ENCODE results near the gene C4BPA.

The C4BPA gene

GRCh38 chr1:207089627-207090355, 14.2 kb upstream of the C4BPA start:
- H3K36me3 ChIP-seq (replicated peaks) = no peaks in the 10 kb centered on the region
- no peaks in the 10 kb centered on the region for H3K27me3 ChIP-seq (replicated peaks)
- no peak overlapping the region for H3K27ac ChIP-seq
- no peak overlapping the region for H3K4me3 ChIP-seq (ENCODE audit: low read depth, low read length)
- in situ Hi-C loops (cut with HindIII; ENCODE audit: low pct_ligation_motif_present, low sequenced_read_pairs) = loop anchor here (25.0 kb wide), 1 partner anchor 323 kb away; no protein-coding TSS in a partner anchor
- no peak for DNase-seq
- TF ChIP-seq CTCF (IDR thresholded peaks at IDR 0.05; ENCODE audit: low read depth, low read length, missing control alignments) = no peak

GRCh38 chr1:207091200-207091908, 12.7 kb upstream of the C4BPA start:
- no peak overlapping the region for H3K4me3 ChIP-seq (ENCODE audit: low read depth, low read length)
- in situ Hi-C loops (cut with HindIII; ENCODE audit: low pct_ligation_motif_present, low sequenced_read_pairs) = loop anchor here (25.0 kb wide), 1 partner anchor 321 kb away; no protein-coding TSS in a partner anchor

DNA sequence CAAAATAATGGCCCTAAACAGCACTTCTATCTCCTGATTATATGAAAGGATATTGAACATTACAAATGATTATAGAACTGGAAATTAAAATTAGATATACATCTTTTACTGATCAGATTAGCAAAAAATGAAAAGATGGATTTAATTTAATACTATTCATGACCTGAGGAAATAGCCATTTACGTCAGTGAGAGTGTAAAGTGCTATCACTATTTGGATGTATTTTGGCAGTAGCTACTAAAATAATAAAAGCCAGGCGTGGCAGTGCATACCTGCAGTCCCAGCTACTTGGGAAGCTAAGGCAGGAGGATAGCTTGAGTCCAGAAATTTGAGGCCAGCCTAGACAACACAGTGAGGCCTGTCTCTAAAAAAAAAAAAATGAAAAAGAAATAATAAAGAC, 10.1 kb upstream of the C4BPA start:
- Histone ChIP-seq H3K36me3 (replicated peaks) (no peaks in the 10 kb centered on the region), H3K27me3 (replicated peaks) (no peaks in the 10 kb centered on the region), H3K4me3 (ENCODE audit: low read depth, low read length) (no peak overlapping the region), H3K27ac (no peak overlapping the region)
- no peak for TF ChIP-seq CTCF (IDR thresholded peaks at IDR 0.05; ENCODE audit: low read depth, low read length, missing control alignments)
- DNase-seq = no peak
- in situ Hi-C loops (cut with HindIII; ENCODE audit: low pct_ligation_motif_present, low sequenced_read_pairs) = loop anchor here (25.0 kb wide), 1 partner anchor 318 kb away; no protein-coding TSS in a partner anchor

More at GRCh38 chr1:207091200-207091908, 12.7 kb upstream of the C4BPA start:
- no peak overlapping the region for H3K27ac ChIP-seq
- no peaks in the 10 kb centered on the region for H3K27me3 ChIP-seq (replicated peaks)
- no peak for DNase-seq
- no peak for TF ChIP-seq CTCF (IDR thresholded peaks at IDR 0.05; ENCODE audit: low read depth, low read length, missing control alignments)
- no peaks in the 10 kb centered on the region for H3K36me3 ChIP-seq (replicated peaks)

DNA sequence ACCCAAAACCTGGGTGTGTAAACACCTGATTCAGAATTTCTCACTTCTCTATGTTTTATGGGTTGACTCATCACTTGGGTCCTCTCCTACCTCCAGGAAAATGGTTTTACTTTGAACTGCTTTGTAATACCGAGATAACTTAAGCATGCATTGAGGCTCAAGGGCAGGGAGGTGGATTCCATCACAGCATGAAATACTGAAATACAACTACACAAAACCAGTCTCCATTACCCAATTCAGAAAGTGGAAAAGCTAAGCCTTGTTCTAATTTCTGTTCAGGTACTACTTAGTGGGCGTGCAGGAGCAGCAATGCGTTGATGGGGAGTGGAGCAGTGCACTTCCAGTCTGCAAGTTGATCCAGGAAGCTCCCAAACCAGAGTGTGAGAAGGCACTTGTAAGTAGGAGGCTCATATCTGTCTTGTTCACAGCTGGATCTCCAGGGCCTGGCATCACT, 6.1 kb upstream of the C4BPA start:
- Histone ChIP-seq H3K4me3 (ENCODE audit: low read depth, low read length) (no peak overlapping the region), H3K27ac (no peak overlapping the region), H3K36me3 (replicated peaks) (no peaks in the 10 kb centered on the region), H3K27me3 (replicated peaks) (no peaks in the 10 kb centered on the region)
- no peak for TF ChIP-seq CTCF (IDR thresholded peaks at IDR 0.05; ENCODE audit: low read depth, low read length, missing control alignments)
- no peak for DNase-seq
- in situ Hi-C loops (cut with HindIII; ENCODE audit: low pct_ligation_motif_present, low sequenced_read_pairs) = loop anchor here (25.0 kb wide), 1 partner anchor 314 kb away; no protein-coding TSS in a partner anchor

DNA sequence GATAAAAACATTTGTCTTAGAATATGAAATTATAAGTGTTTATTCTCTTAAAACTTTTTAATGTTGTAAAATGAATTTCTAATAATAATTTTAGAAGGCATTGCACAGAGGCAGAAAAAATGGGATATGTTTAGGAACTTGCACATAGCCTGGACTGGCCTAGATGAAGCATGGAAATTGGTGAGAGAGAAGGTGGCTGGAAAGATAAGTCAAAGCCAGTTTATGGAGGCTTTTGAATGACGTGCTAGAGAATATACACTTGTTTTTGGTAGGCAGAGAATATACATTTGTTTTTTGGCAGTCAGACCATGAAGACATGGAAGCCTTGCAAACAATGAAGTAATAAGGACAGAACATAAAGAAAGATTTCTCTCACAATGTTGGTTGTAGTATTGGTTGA, 2.3 kb upstream of the C4BPA start:
- H3K27me3 ChIP-seq (replicated peaks) = no peaks in the 10 kb centered on the region
- no peak for TF ChIP-seq CTCF (IDR thresholded peaks at IDR 0.05; ENCODE audit: low read depth, low read length, missing control alignments)
- H3K4me3 ChIP-seq (ENCODE audit: low read depth, low read length) = no peak overlapping the region
- H3K27ac ChIP-seq = no peak overlapping the region
- in situ Hi-C loops (cut with HindIII; ENCODE audit: low pct_ligation_motif_present, low sequenced_read_pairs) = no loop called here
- no peaks in the 10 kb centered on the region for H3K36me3 ChIP-seq (replicated peaks)
- no peak for DNase-seq
